Measurements from ENCODE around the gene CBY2.

DNA sequence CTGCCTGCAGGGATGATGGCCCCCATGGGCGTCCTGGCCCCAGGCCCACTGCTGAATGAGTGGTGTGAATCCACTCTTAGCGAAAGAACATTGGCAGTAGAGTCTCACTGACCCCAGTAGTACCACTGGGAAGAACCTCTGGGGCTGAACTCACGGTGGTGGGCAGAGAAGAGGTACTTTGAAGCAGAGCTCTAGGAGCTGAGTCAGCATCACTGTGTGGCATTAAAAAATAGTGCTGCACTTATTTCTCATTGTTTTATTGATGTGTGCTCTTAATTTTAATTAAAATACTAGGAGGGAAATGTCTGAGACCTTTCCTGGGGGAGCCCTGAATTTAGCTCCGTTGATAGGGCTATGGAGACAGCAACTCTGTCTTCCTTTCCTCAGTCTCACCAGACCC is 61.3 kb downstream of the CBY2 start:
- TF ChIP-seq ZNF274 (IDR thresholded peaks at IDR 0.05; ENCODE audit: insufficient read depth, insufficient read length) (no peak), EZH2 (IDR thresholded peaks at IDR 0.05; ENCODE audit: borderline replicate concordance, control insufficient read depth, low read depth, low read length) (no peak), ESRRA (IDR thresholded peaks at IDR 0.05; ENCODE audit: low read length) (no peak), MYC (IDR thresholded peaks at IDR 0.05; ENCODE audit: insufficient read depth, insufficient read length, insufficient replicate concordance, low read length, severe bottlenecking) (no peak), CREB1 (IDR thresholded peaks at IDR 0.05; ENCODE audit: low read depth) (no peak), EP300 (IDR thresholded peaks at IDR 0.05; ENCODE audit: borderline replicate concordance in 1 of 2, control insufficient read depth in 1 of 2, low read depth in 2 of 2, low read length in 2 of 2) (no peak)
- TF ChIP-seq, protein P1, sequence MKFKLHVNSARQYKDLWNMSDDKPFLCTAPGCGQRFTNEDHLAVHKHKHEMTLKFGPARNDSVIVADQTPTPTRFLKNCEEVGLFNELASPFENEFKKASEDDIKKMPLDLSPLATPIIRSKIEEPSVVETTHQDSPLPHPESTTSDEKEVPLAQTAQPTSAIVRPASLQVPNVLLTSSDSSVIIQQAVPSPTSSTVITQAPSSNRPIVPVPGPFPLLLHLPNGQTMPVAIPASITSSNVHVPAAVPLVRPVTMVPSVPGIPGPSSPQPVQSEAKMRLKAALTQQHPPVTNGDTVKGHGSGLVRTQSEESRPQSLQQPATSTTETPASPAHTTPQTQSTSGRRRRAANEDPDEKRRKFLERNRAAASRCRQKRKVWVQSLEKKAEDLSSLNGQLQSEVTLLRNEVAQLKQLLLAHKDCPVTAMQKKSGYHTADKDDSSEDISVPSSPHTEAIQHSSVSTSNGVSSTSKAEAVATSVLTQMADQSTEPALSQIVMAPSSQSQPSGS (IDR thresholded peaks at IDR 0.05; ENCODE audit: low read length): no peak
- TF ChIP-seq, protein P2, sequence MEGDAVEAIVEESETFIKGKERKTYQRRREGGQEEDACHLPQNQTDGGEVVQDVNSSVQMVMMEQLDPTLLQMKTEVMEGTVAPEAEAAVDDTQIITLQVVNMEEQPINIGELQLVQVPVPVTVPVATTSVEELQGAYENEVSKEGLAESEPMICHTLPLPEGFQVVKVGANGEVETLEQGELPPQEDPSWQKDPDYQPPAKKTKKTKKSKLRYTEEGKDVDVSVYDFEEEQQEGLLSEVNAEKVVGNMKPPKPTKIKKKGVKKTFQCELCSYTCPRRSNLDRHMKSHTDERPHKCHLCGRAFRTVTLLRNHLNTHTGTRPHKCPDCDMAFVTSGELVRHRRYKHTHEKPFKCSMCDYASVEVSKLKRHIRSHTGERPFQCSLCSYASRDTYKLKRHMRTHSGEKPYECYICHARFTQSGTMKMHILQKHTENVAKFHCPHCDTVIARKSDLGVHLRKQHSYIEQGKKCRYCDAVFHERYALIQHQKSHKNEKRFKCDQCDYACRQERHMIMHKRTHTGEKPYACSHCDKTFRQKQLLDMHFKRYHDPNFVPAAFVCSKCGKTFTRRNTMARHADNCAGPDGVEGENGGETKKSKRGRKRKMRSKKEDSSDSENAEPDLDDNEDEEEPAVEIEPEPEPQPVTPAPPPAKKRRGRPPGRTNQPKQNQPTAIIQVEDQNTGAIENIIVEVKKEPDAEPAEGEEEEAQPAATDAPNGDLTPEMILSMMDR (IDR thresholded peaks at IDR 0.05 in 2 of 3, conservative IDR thresholded peaks at IDR 0.05 in 1 of 3; ENCODE audit: control insufficient read depth in 2 of 3, extremely low read depth in 1 of 3, insufficient read depth in 1 of 3, low read depth in 3 of 3, low read length in 3 of 3): no peak

All from GM12878 (cell line).